Uterus (tissue), 4 donors: ENCODE results near the gene GALNTL6. TPM values are rescaled to one million over a fixed set of nuclear protein-coding genes. Genes with fewer than 3 reads are reported as not detected.
A peak's percentile ranks its signal among the peaks of the same experiment; 100 is the strongest.
"Not testable (repeated sequence)": the region's sequence is repeated elsewhere in the genome, so short reads cannot be mapped to it uniquely, and the experiment has no call there.

ENCODE experiments used
- DNase-seq, 2 donors: peaks; one replicate each; pipeline ENCODE4 v3.0.0-alpha.2; 2019 to 2020
- H3K27ac ChIP-seq, 2 donors: fragments of 200-600 bp; sonication (generic); 1 replicate in 1 of 2; 2 replicates in 1 of 2; pipeline ENCODE4 v1.5.1; 2016 to 2018
- H3K27me3 ChIP-seq, 2 donors: fragments of 200-600 bp; sonication (generic); one replicate each; pipeline ENCODE4 v1.5.1; 2018 to 2019; ENCODE audit warnings: control low read depth in 1 of 2
- H3K36me3 ChIP-seq, 2 donors: fragments of 200-600 bp; sonication (generic); one replicate each; pipeline ENCODE4 v1.5.1; 2019; ENCODE audit warnings: control low read depth in 1 of 2
- H3K4me1 ChIP-seq, 2 donors: fragments of 200-600 bp; sonication (generic); one replicate each; pipeline ENCODE4 v1.5.1; 2018 to 2019; ENCODE audit warnings: control low read depth in 1 of 2
- H3K4me3 ChIP-seq, 2 donors: fragments of 200-600 bp; sonication (generic); 1 replicate in 1 of 2; 2 replicates in 1 of 2; pipeline ENCODE4 v1.5.1; 2018 to 2019; ENCODE audit warnings: mild to moderate bottlenecking in 1 of 2
- H3K9me3 ChIP-seq, 2 donors: fragments of 200-600 bp; sonication (generic); one replicate each; pipeline ENCODE4 v1.5.1; 2019; ENCODE audit warnings: control low read depth in 1 of 2
- CTCF ChIP-seq, 4 experiments: fragments of 200-600 bp in 2 of 4; fragments of 450-650 bp in 2 of 4; sonication (generic) in 2 of 4; IDR thresholded peaks; one replicate each; pipeline ENCODE4 v1.5.1; 2016 to 2019; ENCODE audit warnings: antibody characterized with exemption in 4 of 4, mild to moderate bottlenecking in 2 of 4, moderate library complexity in 1 of 4
- POLR2A ChIP-seq, 2 donors: fragments of 450-650 bp; IDR thresholded peaks; one replicate each; pipeline ENCODE4 v1.6.1; 2016; ENCODE audit warnings: antibody characterized with exemption in 2 of 2, mild to moderate bottlenecking in 1 of 2, moderate library complexity in 1 of 2
- intact Hi-C: fragments of 100-400 bp; cut with DNase I; formaldehyde crosslinking; loops from one replicate; pipeline ENCODE4 v1.15.1; 2023; ENCODE audit warnings: low total_unique reads
- total RNA-seq, 4 donors: library from RNA; depleted of rRNA in 3 of 4; stranded (reverse); fragments of >200 nt in 3 of 4; gene quantifications; one replicate each; pipeline versions ENCODE4 v1.1.0 to v1.2.4, GENCODE V29; 2014 to 2023
- donor health status: DM: yes; HTN: yes; CAD: no.

Gene GALNTL6
- total RNA-seq, 4 donors from 2014 or later, result 2.6 TPM; not detected in 3

- Histone ChIP-seq H3K36me3 (no peaks in the 10 kb centered on the region), H3K27ac (no peak overlapping the region), H3K27me3 (no peaks in the 10 kb centered on the region), H3K9me3 (no peaks in the 10 kb centered on the region), H3K4me3 (no peak overlapping the region), H3K4me1 (no peaks in the 10 kb centered on the region)
- no peak for DNase-seq
- TF ChIP-seq POLR2A (IDR thresholded peaks at IDR 0.05), result no peak
- no peak for TF ChIP-seq CTCF (IDR thresholded peaks at IDR 0.05)
- intact Hi-C loops, result no loop called here
These were observed 1224.0 kb downstream of the GALNTL6 start for GRCh38 chr4:173037242-173037641.

- Histone ChIP-seq H3K4me1 (no peaks in the 10 kb centered on the region), H3K27me3 (no peaks in the 10 kb centered on the region), H3K4me3 (no peak overlapping the region), H3K9me3 (no peaks in the 10 kb centered on the region), H3K36me3 (no peaks in the 10 kb centered on the region), H3K27ac (no peak overlapping the region)
- TF ChIP-seq POLR2A (IDR thresholded peaks at IDR 0.05) (no peak), CTCF (IDR thresholded peaks at IDR 0.05) (no peak)
- no peak for DNase-seq
- intact Hi-C loops, result no loop called here
These were observed 1225.1 kb downstream of the GALNTL6 start for GRCh38 chr4:173038192-173038896.

GRCh38 chr4:173039617-173040577, 1226.7 kb downstream of the GALNTL6 start:
- H3K4me3 ChIP-seq, result no peak overlapping the region
- H3K27ac ChIP-seq, result peak overlapping the region in 1 of 2 donors; percentile 22
- no peaks in the 10 kb centered on the region for H3K27me3 ChIP-seq

GRCh38 chr4:173041482-173041881, 1228.3 kb downstream of the GALNTL6 start:
- Histone ChIP-seq H3K9me3 (no peaks in the 10 kb centered on the region), H3K27me3 (no peaks in the 10 kb centered on the region), H3K36me3 (no peaks in the 10 kb centered on the region), H3K4me3 (no peak overlapping the region), H3K27ac (no peak overlapping the region), H3K4me1 (no peaks in the 10 kb centered on the region)
- no peak for DNase-seq
- TF ChIP-seq CTCF (IDR thresholded peaks at IDR 0.05) (no peak), POLR2A (IDR thresholded peaks at IDR 0.05) (no peak)
- intact Hi-C loops, result no loop called here

More at GRCh38 chr4:173039617-173040577, 1226.7 kb downstream of the GALNTL6 start:
- H3K9me3 ChIP-seq, result no peaks in the 10 kb centered on the region
- no peaks in the 10 kb centered on the region for H3K36me3 ChIP-seq
- peak in 1 of 2 donors; percentile 24 for DNase-seq
- no peaks in the 10 kb centered on the region for H3K4me1 ChIP-seq
- no peak for TF ChIP-seq POLR2A (IDR thresholded peaks at IDR 0.05)
- no peak for TF ChIP-seq CTCF (IDR thresholded peaks at IDR 0.05)
- intact Hi-C loops, result no loop called here

- H3K9me3 ChIP-seq, H3K27me3 ChIP-seq, H3K4me3 ChIP-seq, H3K27ac ChIP-seq, H3K4me1 ChIP-seq, H3K36me3 ChIP-seq, intact Hi-C loops, DNase-seq: not testable (repeated sequence)
These were observed 1228.9 kb downstream of the GALNTL6 start for GRCh38 chr4:173042139-173042538.
